CD4-positive, alpha-beta T cell treated with Interleukin-17A for 4 hours (primary cell): ENCODE results near the gene NCKAP1.
"Not testable (repeated sequence)": the region's sequence is repeated elsewhere in the genome, so short reads cannot be mapped to it uniquely, and the experiment has no call there.

Experiments
- DNase-seq: peaks from one replicate; pipeline ENCODE4 v3.0.0-alpha.2; 2020; ENCODE audit warnings: mixed read lengths

The NCKAP1 gene

GRCh38 chr2:183037553-183038340 lies 510 bp downstream of the NCKAP1 start:
- DNase-seq, result peak; percentile 59

GRCh38 chr2:183037074-183037552 lies 1.1 kb downstream of the NCKAP1 start:
- no peak for DNase-seq

GRCh38 chr2:183035954-183036669 lies 2.1 kb downstream of the NCKAP1 start:
- DNase-seq, result no peak

- no peak for DNase-seq
Measured at GRCh38 chr2:183035298-183035953, 2.8 kb downstream of the NCKAP1 start.

- DNase-seq, result no peak
Measured at GRCh38 chr2:183034806-183035205, 3.5 kb downstream of the NCKAP1 start.

GRCh38 chr2:183033951-183034350 lies 4.3 kb downstream of the NCKAP1 start:
- no peak for DNase-seq

- no peak for DNase-seq
Measured at GRCh38 chr2:183031911-183032794, 6.1 kb downstream of the NCKAP1 start.

- DNase-seq, result no peak
Measured at GRCh38 chr2:183029219-183029618, 9.0 kb downstream of the NCKAP1 start.

- DNase-seq, result no peak
Measured at GRCh38 chr2:183028108-183028507, 10.1 kb downstream of the NCKAP1 start.

- DNase-seq, result no peak
Measured at GRCh38 chr2:183027443-183027842, 10.8 kb downstream of the NCKAP1 start.

- DNase-seq, result no peak
Measured at GRCh38 chr2:183026424-183026823, 11.8 kb downstream of the NCKAP1 start.

GRCh38 chr2:183025993-183026392 lies 12.3 kb downstream of the NCKAP1 start:
- no peak for DNase-seq

- no peak for DNase-seq
Measured at GRCh38 chr2:183024339-183025095, 13.7 kb downstream of the NCKAP1 start.

- no peak for DNase-seq
Measured at GRCh38 chr2:183022711-183023110, 15.5 kb downstream of the NCKAP1 start.

- no peak for DNase-seq
Measured at GRCh38 chr2:183021613-183022012, 16.6 kb downstream of the NCKAP1 start.

- DNase-seq, result no peak
Measured at GRCh38 chr2:183019718-183020442, 18.4 kb downstream of the NCKAP1 start.

- DNase-seq, result not testable (repeated sequence)
Measured at GRCh38 chr2:183017845-183018244, 20.4 kb downstream of the NCKAP1 start.

GRCh38 chr2:183014005-183014404 lies 24.3 kb downstream of the NCKAP1 start:
- DNase-seq, result no peak

GRCh38 chr2:183011743-183012142 lies 26.5 kb downstream of the NCKAP1 start:
- DNase-seq, result no peak

- DNase-seq, result no peak
Measured at GRCh38 chr2:183010112-183010511, 28.1 kb downstream of the NCKAP1 start.
